Measurements from ENCODE around the gene NEU4. TPM values are rescaled to one million over a fixed set of nuclear protein-coding genes. Genes with fewer than 3 reads are reported as not detected.

NEU4 gene
- total and polyA plus RNA-seq, 2 of the 4 experiments (the other 2 are of a cell fraction): not detected

DNA sequence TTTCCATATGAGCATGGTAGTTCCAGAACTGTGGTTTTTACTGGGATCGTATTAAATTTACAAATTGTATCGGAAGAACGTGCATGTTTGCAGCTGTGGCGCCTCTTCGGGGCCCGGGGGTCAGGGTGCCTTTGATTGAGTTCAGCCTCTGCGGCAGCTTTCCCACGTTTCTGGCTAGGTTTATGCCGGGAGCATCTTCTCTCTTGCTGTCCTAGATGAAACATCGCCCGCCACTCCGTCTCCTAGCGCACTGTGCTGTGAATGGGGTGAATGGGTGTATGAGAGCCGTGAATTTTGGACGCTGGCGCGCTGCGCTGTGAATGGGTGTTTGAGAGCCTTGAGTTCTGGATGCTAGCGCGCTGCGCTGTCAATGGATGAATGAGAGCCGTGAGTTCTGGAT, 37.4 kb downstream of the NEU4 start:
- Histone ChIP-seq H3K18ac (ENCODE audit: low read depth, low read length) (no peak overlapping the region), H3K9me3 (ENCODE audit: control insufficient read depth, insufficient read depth, low read length) (no peaks in the 10 kb centered on the region), H3K4ac (ENCODE audit: low read depth, low read length) (no peak overlapping the region), H3K23ac (ENCODE audit: low read depth, low read length) (no peak overlapping the region), H2AFZ (replicated peaks; ENCODE audit: low read length, poor library complexity) (no peak overlapping the region), H3K27ac (ENCODE audit: insufficient read depth, low read length) (no peak overlapping the region), H4K5ac (ENCODE audit: low read depth, low read length) (no peak overlapping the region), H3K27me3 (ENCODE audit: control insufficient read depth, insufficient read depth, low read length) (peaks cover 11% of the 10 kb centered on the region), H4K91ac (ENCODE audit: insufficient read depth, low read depth, low read length) (no peak overlapping the region), H3K14ac (replicated peaks; ENCODE audit: low read depth, low read length) (no peak overlapping the region), H4K8ac (ENCODE audit: low read depth in 2 of 2, low read length in 2 of 2) (no peak overlapping the region), H2BK5ac (ENCODE audit: low read depth, low read length, poor library complexity, severe bottlenecking) (no peak overlapping the region), H4K20me1 (ENCODE audit: insufficient read depth, low read length) (no peaks in the 10 kb centered on the region), H3K4me3 (ENCODE audit: insufficient read depth, low read depth, low read length) (no peak overlapping the region), H3K36me3 (ENCODE audit: control insufficient read depth, insufficient read depth, low read length) (no peaks in the 10 kb centered on the region), H3K4me2 (ENCODE audit: low read depth, low read length) (no peak overlapping the region), H2AK5ac (ENCODE audit: low read depth, low read length) (no peak overlapping the region), H2BK20ac (ENCODE audit: low read depth, low read length) (no peak overlapping the region), H3K4me1 (ENCODE audit: control insufficient read depth, insufficient read depth, low read length) (no peaks in the 10 kb centered on the region), H3K56ac (ENCODE audit: extremely low read depth, insufficient read depth, low read length) (no peak overlapping the region), H3K9me1 (ENCODE audit: insufficient read depth, low read length) (no peaks in the 10 kb centered on the region), H2BK15ac (ENCODE audit: low read depth, low read length) (no peak overlapping the region), H3K9ac (ENCODE audit: low read depth, low read length) (no peak overlapping the region), H3K79me1 (ENCODE audit: low read depth in 1 of 2, low read length in 2 of 2) (no peaks in the 10 kb centered on the region), H2BK120ac (ENCODE audit: low read depth, low read length) (no peak overlapping the region), H2AK9ac (replicated peaks; ENCODE audit: low read depth, low read length, poor library complexity) (no peak overlapping the region)
- in situ Hi-C loops (cut with MboI; ENCODE audit: low sequenced_read_pairs) (no loop called here), dilution Hi-C loops (cut with HindIII; ENCODE audit: low sequenced_read_pairs, unreplicated experiment) (no loop called here), intact Hi-C loops (cut with micrococcal nuclease) (no loop called here)
- TF ChIP-seq BHLHE40 (IDR thresholded peaks at IDR 0.05; ENCODE audit: low read depth, low read length) (no peak), FOS (IDR thresholded peaks at IDR 0.05; ENCODE audit: low read depth, low read length) (no peak), CEBPB (IDR thresholded peaks at IDR 0.05; ENCODE audit: low read depth, low read length) (no peak), CTCF (conservative IDR thresholded peaks at IDR 0.05; ENCODE audit: low read depth, low read length) (no peak), MXI1 (IDR thresholded peaks at IDR 0.05; ENCODE audit: borderline replicate concordance, low read depth, low read length) (no peak), CHD1 (IDR thresholded peaks at IDR 0.05; ENCODE audit: low read depth, low read length) (no peak), MAFK (IDR thresholded peaks at IDR 0.05; ENCODE audit: low read depth, low read length) (no peak), MAZ (IDR thresholded peaks at IDR 0.05; ENCODE audit: borderline replicate concordance, low read depth, low read length) (no peak), RAD21 (IDR thresholded peaks at IDR 0.05; ENCODE audit: low read length) (no peak), POLR2A (IDR thresholded peaks at IDR 0.05; ENCODE audit: low read depth, low read length) (no peak), RCOR1 (IDR thresholded peaks at IDR 0.05; ENCODE audit: insufficient replicate concordance, low read length) (no peak), NFE2L2 (IDR thresholded peaks at IDR 0.05; ENCODE audit: low read depth, low read length) (no peak)
- TF ChIP-seq, protein P1, sequence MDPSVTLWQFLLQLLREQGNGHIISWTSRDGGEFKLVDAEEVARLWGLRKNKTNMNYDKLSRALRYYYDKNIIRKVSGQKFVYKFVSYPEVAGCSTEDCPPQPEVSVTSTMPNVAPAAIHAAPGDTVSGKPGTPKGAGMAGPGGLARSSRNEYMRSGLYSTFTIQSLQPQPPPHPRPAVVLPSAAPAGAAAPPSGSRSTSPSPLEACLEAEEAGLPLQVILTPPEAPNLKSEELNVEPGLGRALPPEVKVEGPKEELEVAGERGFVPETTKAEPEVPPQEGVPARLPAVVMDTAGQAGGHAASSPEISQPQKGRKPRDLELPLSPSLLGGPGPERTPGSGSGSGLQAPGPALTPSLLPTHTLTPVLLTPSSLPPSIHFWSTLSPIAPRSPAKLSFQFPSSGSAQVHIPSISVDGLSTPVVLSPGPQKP (IDR thresholded peaks at IDR 0.05; ENCODE audit: borderline replicate concordance, low read depth, low read length): no peak
- TF ChIP-seq, protein P2, sequence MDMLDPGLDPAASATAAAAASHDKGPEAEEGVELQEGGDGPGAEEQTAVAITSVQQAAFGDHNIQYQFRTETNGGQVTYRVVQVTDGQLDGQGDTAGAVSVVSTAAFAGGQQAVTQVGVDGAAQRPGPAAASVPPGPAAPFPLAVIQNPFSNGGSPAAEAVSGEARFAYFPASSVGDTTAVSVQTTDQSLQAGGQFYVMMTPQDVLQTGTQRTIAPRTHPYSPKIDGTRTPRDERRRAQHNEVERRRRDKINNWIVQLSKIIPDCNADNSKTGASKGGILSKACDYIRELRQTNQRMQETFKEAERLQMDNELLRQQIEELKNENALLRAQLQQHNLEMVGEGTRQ (IDR thresholded peaks at IDR 0.05; ENCODE audit: low read depth, low read length): no peak
- no peak for ATAC-seq (ENCODE audit: low read depth)
- WGBS, 2 experiments (ENCODE audit: extremely low coverage in 2 of 2, insufficient read length in 1 of 2): 56% methylated on average over 15 of the region's 22 CpGs; no CpG with 5 or more reads in 1 of the 2 experiments
- CTCF ChIA-PET: no interaction called here
- DNase-seq: no peak
- no TSS peak for BruUV-seq (replicated peaks)
- POLR2A ChIA-PET (ENCODE audit: unreplicated experiment): no interaction called here
